Transverse colon (tissue), 3 donors: ENCODE measurements around the gene MYO16.

ENCODE experiments used
- CTCF ChIP-seq, 5 experiments: fragments of 200-600 bp in 3 of 5; fragments of 450-650 bp in 2 of 5; sonication (generic) in 3 of 5; IDR thresholded peaks; 1 replicate in 2 of 5; 2 replicates in 3 of 5; pipeline ENCODE4 v1.5.1; 2016 to 2017; ENCODE audit warnings: antibody characterized with exemption in 5 of 5, inconsistent platforms in 3 of 5, mild to moderate bottlenecking in 2 of 5, moderate library complexity in 1 of 5
- EP300 ChIP-seq: sonication (generic); formaldehyde crosslinking; IDR thresholded peaks from one replicate; pipeline ENCODE4 v1.6.1; 2017; ENCODE audit warnings: antibody characterized with exemption, low read depth

- TF ChIP-seq CTCF (IDR thresholded peaks at IDR 0.05) (no peak), EP300 (no peak)
These were observed 598.8 kb downstream of the MYO16 start for GRCh38 chr13:109228211-109228610.
